Adrenal gland (tissue), 5 donors: ENCODE data around the gene PSMD14.

ENCODE experiments used
- CTCF ChIP-seq, 6 experiments: fragments of 450-650 bp in 4 of 6; fragments of 200-600 bp in 2 of 6; sonication (generic) in 1 of 6; IDR thresholded peaks; 1 replicate in 5 of 6; 2 replicates in 1 of 6; pipeline versions ENCODE4 v1.5.1 to v1.8.0; 2016 to 2021; ENCODE audit warnings: antibody characterized with exemption in 6 of 6, mild to moderate bottlenecking in 2 of 6, moderate library complexity in 1 of 6
- POLR2A ChIP-seq, 2 donors: fragments of 450-650 bp; IDR thresholded peaks; one replicate each; pipeline ENCODE4 v1.6.1; 2017; ENCODE audit warnings: antibody characterized with exemption in 2 of 2, mild to moderate bottlenecking in 2 of 2, moderate library complexity in 1 of 2
- donor health status: DM: no; HTN: no; CAD: no.

GRCh38 chr2:161426922-161427663, 118.9 kb downstream of the PSMD14 start:
- TF ChIP-seq CTCF (IDR thresholded peaks at IDR 0.05): no peak
- no peak for TF ChIP-seq POLR2A (IDR thresholded peaks at IDR 0.05)
